Measurements from ENCODE around the gene PAPSS1. TPM values are rescaled to one million over a fixed set of nuclear protein-coding genes. Genes with fewer than 3 reads are reported as not detected.

The PAPSS1 gene
- 55.5 and 55.7 TPM in 2 replicates for total RNA-seq

DNA sequence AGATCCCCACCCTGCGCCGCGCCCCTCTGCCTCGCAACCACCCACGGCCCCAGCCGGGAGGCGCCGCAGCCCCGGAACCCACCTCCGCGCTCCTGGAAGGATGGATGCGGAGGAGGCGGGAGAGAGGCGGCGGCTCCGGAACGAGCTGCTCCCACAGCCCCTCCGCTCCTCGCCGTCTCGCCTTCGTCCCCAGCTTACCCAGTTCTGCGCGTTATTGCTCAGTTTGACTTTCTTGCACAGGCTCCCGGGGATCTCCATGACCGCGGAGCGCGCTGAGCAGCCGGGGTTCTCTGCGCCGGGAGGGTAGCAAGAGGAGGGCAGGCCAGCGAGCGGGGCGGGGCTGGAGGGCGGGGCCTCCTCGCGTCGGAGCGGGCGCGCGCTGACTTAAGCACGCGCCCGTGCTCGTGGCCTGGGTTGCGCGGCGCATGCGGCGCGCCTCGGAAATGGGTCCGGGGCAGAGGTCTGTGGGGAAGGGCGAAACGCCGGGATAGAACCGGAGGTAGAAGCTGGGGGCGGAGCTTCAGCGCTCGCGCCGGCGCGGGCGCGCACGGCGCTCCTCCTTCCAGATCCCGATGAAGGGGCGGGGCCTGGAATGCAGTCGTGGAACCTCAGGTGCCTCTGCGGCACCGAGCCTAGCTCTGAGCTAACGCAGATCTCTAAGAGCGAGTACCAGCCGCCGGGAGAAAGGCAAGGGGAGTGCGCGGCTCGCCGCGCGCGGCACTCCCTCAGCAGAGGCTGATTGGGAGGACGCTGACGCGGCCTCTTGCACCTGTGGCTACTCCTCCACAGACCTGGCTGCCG lies at the start of gene PAPSS1:
PAPSS1 (minus strand) TSS at position 313 of the 801 bp plus-strand sequence; CDS start at position 258, 55 bp downstream.

Other genes with a start within 250 kb of the PAPSS1 start
- gene SGMS2, start 104.7 kb upstream of the PAPSS1 start, total RNA-seq = 94.0 and 107 TPM in 2 replicates
- 1.1 and 1.9 TPM in 2 replicates for gene CYP2U1, start 211.3 kb upstream of the PAPSS1 start, total RNA-seq